DND-41 (cell line): ENCODE measurements around the gene ARHGAP26.

Source experiments
- ATAC-seq: fragments of 200-7000 bp; cut with Tn5 transposase; 3 replicates; pipeline ENCODE4 v1.9.1; 2021; ENCODE audit warnings: low read depth; ENCODE audit not compliant: insufficient read depth
- DNase-seq: peaks from one replicate; pipeline ENCODE4 v3.0.0-alpha.2; 2020
- H2AFZ ChIP-seq: 2 replicates; pipeline ENCODE4 v1.6.0; 2012; ENCODE audit warnings: low read depth, low read length
- H3K27ac ChIP-seq: 2 replicates; pipeline ENCODE4 v1.5.1; 2012; ENCODE audit warnings: low read length, inconsistent platforms
- H3K27me3 ChIP-seq: fragments of 200-600 bp; sonication (generic); 2 replicates; pipeline ENCODE4 v1.6.0; 2012; ENCODE audit warnings: low read length, mild to moderate bottlenecking, inconsistent platforms; ENCODE audit not compliant: insufficient read depth, poor library complexity
- H3K36me3 ChIP-seq: 2 replicates; pipeline ENCODE4 v1.5.1; 2012; ENCODE audit warnings: low read length, inconsistent platforms; ENCODE audit not compliant: insufficient read depth
- H3K4me1 ChIP-seq: 2 replicates; pipeline ENCODE4 v1.5.1; 2012; ENCODE audit warnings: mild to moderate bottlenecking, low read length; ENCODE audit not compliant: insufficient read depth
- H3K4me2 ChIP-seq: 2 replicates; pipeline ENCODE4 v1.6.0; 2012; ENCODE audit warnings: mild to moderate bottlenecking, moderate library complexity, low read length, inconsistent platforms; ENCODE audit not compliant: insufficient read depth
- H3K4me3 ChIP-seq, 2 experiments: fragments of 200-600 bp in 1 of 2; shearing (Covaris generic) in 1 of 2; 2 replicates each; pipeline ENCODE4 v1.5.1; 2012 to 2016; ENCODE audit warnings: inconsistent platforms in 2 of 2, low read length in 2 of 2, mild to moderate bottlenecking in 2 of 2, low read depth in 1 of 2, moderate library complexity in 1 of 2
- H3K79me2 ChIP-seq: 2 replicates; pipeline ENCODE4 v1.6.0; 2012; ENCODE audit warnings: low read length, inconsistent platforms; ENCODE audit not compliant: insufficient read depth
- H3K9ac ChIP-seq: 2 replicates; pipeline ENCODE4 v1.6.0; 2012; ENCODE audit warnings: low read depth, mild to moderate bottlenecking, inconsistent platforms, low read length, moderate library complexity
- H3K9me3 ChIP-seq: 2 replicates; pipeline ENCODE4 v1.5.1; 2012; ENCODE audit warnings: low read length, moderate library complexity, mild to moderate bottlenecking, inconsistent platforms; ENCODE audit not compliant: insufficient read depth, severe bottlenecking
- H4K20me1 ChIP-seq: 2 replicates; pipeline ENCODE4 v1.6.0; 2012; ENCODE audit warnings: low read length; ENCODE audit not compliant: insufficient read depth
- EZH2 ChIP-seq: IDR thresholded peaks from 3 replicates; pipeline ENCODE4 v1.6.1; 2012; ENCODE audit warnings: borderline replicate concordance, low read depth, mild to moderate bottlenecking, moderate library complexity, low read length, inconsistent platforms; ENCODE audit not compliant: severe bottlenecking
- TF ChIP-seq, protein P1 (sequence below): IDR thresholded peaks from 2 replicates; pipeline ENCODE4 v1.5.1; 2012; ENCODE audit warnings: borderline replicate concordance, low read length, moderate library complexity, mild to moderate bottlenecking; ENCODE audit not compliant: poor library complexity, severe bottlenecking; ENCODE audit errors: extremely low read depth

ARHGAP26 gene

DNA sequence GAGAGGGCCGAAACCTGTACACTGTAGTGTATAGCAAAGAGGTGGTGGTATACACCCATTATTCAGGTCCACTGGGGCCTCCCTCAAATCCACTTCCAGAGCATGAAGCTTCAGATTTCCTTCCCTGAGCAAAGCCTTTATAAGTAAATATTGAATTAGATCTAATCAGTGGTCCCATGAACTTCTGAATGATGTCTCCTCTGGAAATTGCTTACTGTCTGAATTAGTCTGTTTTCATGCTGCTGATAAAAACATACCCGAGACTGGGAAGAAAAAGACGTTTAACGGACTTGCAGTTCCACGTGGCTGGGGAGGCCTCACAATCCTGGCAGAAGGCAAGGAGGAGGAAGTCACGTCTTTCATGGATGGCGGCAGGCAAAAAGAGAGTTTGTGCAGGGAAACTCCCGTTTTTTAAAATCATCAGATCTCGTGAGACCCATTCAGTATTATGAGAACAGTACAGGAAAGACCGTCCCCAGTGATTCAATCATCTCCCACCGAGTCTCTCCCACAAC is 439.8 kb downstream of the ARHGAP26 start:
- Histone ChIP-seq H3K4me3 (no peak overlapping the region), H3K9me3 (no peaks in the 10 kb centered on the region), H3K27ac (no peak overlapping the region), H3K9ac (no peak overlapping the region), H3K4me1 (no peaks in the 10 kb centered on the region), H3K79me2 (no peaks in the 10 kb centered on the region), H3K27me3 (no peaks in the 10 kb centered on the region), H3K36me3 (0 out of 2 replicates have a peak, but pooled peaks cover 6% of the 10 kb centered on the region), H3K4me2 (no peak overlapping the region), H4K20me1 (no peaks in the 10 kb centered on the region), H2AFZ (no peak overlapping the region)
- ATAC-seq, result no peak
- no peak for DNase-seq
- TF ChIP-seq EZH2, result no peak
- TF ChIP-seq, protein P1, sequence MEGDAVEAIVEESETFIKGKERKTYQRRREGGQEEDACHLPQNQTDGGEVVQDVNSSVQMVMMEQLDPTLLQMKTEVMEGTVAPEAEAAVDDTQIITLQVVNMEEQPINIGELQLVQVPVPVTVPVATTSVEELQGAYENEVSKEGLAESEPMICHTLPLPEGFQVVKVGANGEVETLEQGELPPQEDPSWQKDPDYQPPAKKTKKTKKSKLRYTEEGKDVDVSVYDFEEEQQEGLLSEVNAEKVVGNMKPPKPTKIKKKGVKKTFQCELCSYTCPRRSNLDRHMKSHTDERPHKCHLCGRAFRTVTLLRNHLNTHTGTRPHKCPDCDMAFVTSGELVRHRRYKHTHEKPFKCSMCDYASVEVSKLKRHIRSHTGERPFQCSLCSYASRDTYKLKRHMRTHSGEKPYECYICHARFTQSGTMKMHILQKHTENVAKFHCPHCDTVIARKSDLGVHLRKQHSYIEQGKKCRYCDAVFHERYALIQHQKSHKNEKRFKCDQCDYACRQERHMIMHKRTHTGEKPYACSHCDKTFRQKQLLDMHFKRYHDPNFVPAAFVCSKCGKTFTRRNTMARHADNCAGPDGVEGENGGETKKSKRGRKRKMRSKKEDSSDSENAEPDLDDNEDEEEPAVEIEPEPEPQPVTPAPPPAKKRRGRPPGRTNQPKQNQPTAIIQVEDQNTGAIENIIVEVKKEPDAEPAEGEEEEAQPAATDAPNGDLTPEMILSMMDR, result no peak

DNA sequence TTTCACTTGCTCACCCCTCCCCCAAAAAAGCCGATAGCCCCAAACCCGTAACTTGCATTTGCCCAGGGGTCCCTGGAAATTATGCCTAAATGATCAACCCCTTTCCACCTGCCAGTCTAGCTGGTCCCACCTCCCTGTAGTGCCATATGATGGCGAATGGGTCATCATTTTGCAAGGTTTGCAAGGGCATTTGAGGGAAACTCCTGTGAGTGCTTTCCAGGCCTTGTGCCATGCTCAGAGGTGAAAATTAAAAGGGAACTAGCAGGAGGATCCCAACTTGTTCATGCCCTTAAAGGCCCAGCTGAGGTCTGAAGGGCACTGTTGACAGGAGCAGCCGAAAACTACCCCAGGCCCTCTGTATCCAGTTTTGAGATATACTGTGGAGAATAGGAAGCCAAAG is 440.4 kb downstream of the ARHGAP26 start:
- H3K4me1 ChIP-seq, result no peaks in the 10 kb centered on the region
- H3K27me3 ChIP-seq, result no peaks in the 10 kb centered on the region
- TF ChIP-seq, protein P1, result no peak
- TF ChIP-seq EZH2, result no peak
- H4K20me1 ChIP-seq, result no peaks in the 10 kb centered on the region
- H3K79me2 ChIP-seq, result no peaks in the 10 kb centered on the region
- H3K27ac ChIP-seq, result no peak overlapping the region
- DNase-seq, result no peak
- no peaks in the 10 kb centered on the region for H3K9me3 ChIP-seq
- no peak for ATAC-seq
- no peak overlapping the region for H3K4me2 ChIP-seq
- H3K9ac ChIP-seq, result no peak overlapping the region
- no peak overlapping the region for H3K4me3 ChIP-seq
- 0 out of 2 replicates have a peak, but pooled peaks cover 8% of the 10 kb centered on the region for H3K36me3 ChIP-seq
- H2AFZ ChIP-seq, result no peak overlapping the region

DNA sequence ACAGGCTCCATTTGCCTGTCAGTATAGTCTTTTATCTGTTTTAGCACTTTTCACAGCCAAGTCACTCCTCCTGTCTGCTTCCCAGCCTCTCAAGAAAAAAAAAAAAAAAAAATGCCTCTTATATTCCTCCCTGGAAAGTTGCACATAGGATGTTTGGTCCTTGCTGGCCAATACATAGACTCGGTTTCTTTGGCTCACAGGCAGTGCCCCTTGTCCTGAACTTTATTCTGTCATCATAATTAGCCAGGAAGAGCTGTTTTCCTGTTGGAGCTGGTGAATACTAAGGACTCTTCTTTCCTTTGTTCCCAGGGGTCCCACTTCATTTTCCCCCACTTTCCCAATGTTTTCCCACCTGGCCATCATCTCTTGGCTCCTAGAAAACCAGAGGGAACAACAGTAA is 442.1 kb downstream of the ARHGAP26 start:
- ATAC-seq (no peak), DNase-seq (no peak)
- no peak overlapping the region for H3K9ac ChIP-seq
- no peak overlapping the region for H3K4me3 ChIP-seq
- H3K4me1 ChIP-seq, result no peaks in the 10 kb centered on the region
- no peak overlapping the region for H2AFZ ChIP-seq
- H4K20me1 ChIP-seq, result no peaks in the 10 kb centered on the region
- H3K27me3 ChIP-seq, result no peaks in the 10 kb centered on the region
- no peaks in the 10 kb centered on the region for H3K9me3 ChIP-seq
- no peak overlapping the region for H3K27ac ChIP-seq
- H3K4me2 ChIP-seq, result no peak overlapping the region
- 0 out of 2 replicates have a peak, but pooled peaks cover 13% of the 10 kb centered on the region for H3K36me3 ChIP-seq
- H3K79me2 ChIP-seq, result no peaks in the 10 kb centered on the region
- TF ChIP-seq, protein P1, result no peak
- TF ChIP-seq EZH2, result no peak
